Smooth muscle cell of the brain vasculature (primary cell): Measurements from ENCODE around the gene CCNG1.
"Not testable (repeated sequence)": the region's sequence is repeated elsewhere in the genome, so short reads cannot be mapped to it uniquely, and the experiment has no call there.

Experiments used
- DNase-seq: peaks from one replicate; pipeline ENCODE4 v3.0.0-alpha.2; 2012; ENCODE audit warnings: low read depth, low spot score

The CCNG1 gene

DNA sequence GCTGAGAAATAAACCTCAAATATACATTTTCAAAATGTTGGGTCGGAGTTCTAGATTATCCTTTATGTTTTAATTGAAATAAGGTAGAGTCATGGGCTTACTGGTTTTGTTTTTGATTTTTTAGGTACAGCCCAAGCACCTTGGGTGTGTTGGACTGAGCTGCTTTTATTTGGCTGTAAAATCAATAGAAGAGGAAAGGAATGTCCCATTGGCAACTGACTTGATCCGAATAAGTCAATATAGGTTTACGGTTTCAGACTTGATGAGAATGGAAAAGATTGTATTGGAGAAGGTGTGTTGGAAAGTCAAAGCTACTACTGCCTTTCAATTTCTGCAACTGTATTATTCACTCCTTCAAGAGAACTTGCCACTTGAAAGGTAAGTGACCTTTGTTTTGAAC, 3.6 kb downstream of the CCNG1 start:
- no peak for DNase-seq

GRCh38 chr5:163444526-163444925, 7.1 kb downstream of the CCNG1 start:
- DNase-seq: no peak

GRCh38 chr5:163445345-163445744, 8.0 kb downstream of the CCNG1 start:
- DNase-seq: no peak

DNA sequence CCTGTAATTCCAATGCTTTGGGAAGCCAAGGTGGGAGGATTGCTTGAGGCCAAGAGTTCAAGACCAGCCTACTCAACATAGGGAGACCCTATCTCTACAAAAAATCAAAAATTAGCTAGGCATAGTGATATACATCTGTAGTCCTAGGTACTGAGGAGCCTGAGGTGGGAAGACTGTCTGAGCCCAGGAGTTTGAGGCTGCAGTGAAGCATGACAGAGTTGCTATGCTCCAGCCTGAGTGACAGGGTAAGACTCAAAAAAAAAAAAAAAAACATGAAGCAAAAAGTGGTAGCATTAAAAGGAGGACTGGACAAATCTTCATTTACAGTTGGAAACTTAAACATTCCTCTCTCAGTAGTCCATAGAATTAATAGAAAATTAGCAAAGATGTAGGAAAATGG, 9.8 kb downstream of the CCNG1 start:
- DNase-seq: no peak

DNA sequence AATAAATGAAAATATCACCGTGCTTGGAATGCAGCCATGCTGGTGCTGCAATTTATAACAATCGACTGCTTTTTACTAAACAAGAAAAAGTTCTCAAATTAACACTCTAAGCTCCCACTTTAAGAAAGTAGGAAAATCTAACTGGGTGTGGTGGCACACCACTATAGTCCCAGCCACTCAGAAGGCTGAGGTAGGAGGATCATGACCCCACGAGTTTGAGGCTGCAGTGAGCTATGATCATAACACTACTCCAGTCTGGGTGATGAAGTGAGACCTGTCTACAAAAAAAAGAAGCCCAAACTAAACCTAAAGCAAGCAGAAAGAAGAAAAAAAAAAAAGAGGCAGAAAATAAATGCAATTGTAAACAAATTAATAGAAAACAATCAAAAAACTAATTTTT, 10.5 kb downstream of the CCNG1 start:
- DNase-seq: no peak

DNA sequence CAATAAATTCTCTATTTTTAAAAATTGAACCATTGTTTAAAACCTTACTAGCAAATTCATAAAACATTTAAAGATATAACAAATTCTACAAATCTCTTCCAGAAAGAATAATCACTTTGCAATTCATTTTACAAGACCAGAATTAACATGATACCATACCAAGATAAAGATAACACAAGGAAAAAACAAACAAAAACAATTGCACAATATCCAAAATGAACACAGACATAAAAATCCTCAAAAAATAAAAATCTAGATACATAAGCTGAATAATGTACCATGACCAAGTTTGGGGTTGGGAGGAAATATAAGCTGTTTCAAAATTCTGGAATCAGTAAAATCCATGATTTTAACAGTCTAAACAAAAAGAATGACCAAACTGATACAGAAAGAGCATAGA, 11.1 kb downstream of the CCNG1 start:
- DNase-seq: no peak

GRCh38 chr5:163451489-163451888, 14.1 kb downstream of the CCNG1 start:
- DNase-seq: no peak

DNA sequence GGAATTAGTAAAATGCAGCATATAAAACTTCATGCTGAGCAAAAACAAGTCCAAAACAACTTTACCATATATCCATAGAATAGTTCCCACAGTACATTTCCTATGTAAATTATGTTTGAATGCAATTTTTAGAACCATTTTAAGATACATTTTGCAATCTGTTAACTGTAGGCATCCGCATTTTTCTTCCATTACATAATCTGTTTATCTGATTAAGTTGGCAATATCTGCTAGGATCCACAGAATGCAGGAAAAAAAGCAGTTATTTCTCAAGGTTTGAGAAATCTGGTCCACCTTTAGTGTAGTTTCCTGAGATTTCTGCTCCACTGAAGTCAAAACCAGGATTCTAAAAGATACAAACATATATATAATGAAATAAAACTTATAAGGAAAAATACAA, 16.3 kb downstream of the CCNG1 start:
- no peak for DNase-seq

- not testable (repeated sequence) for DNase-seq
Measured at GRCh38 chr5:163455406-163455805, 18.0 kb downstream of the CCNG1 start.

- no peak for DNase-seq
Measured at GRCh38 chr5:163456029-163456589, 18.7 kb downstream of the CCNG1 start.

- DNase-seq: no peak
Measured at GRCh38 chr5:163456840-163457239, 19.4 kb downstream of the CCNG1 start.

- no peak for DNase-seq
Measured at GRCh38 chr5:163458778-163459385, 21.5 kb downstream of the CCNG1 start.

- DNase-seq: no peak
Measured at GRCh38 chr5:163459462-163459818, 22.0 kb downstream of the CCNG1 start.

DNA sequence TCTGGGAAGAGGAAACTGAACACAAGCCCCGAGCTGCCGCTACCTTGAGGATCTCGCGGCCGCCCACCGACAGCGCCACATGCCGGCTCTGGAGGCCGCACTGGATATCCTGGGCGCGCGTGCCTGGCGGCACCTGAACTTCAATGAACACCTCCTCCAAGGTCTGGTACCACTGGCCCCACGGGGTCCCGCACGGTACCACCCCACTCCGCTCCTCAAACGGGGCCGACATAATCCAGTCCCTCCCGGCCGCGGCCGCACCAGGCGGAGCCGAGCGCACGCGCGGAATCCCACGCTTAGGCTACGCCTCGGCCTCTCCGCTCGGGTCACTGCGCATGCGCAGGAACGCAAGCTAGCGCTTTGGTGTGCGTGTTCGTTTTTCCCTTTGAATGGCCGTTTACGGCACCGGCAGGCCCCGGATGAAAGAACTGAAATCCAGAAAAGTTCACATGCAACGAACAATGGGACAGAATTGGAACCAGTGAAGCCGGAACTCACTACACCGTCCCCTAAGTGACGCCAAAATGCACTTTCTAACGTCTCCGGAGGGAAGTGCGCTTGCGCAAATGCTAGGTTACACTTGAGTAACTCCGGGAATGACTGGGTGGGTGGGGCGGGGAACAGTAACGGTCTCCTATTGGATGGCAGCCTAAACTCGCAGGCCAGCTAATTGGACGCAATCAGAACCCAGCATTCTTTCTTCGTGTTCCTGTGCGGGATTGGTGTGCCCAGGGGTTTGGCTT, 22.6 kb downstream of the CCNG1 start, which contains the start of gene NUDCD2:
Gene NUDCD2, minus strand, starts transcription at position 284 of the 743 bp plus-strand sequence. Its CDS starts 52 bp downstream, at position 232.
- DNase-seq: peak; percentile 97

DNA sequence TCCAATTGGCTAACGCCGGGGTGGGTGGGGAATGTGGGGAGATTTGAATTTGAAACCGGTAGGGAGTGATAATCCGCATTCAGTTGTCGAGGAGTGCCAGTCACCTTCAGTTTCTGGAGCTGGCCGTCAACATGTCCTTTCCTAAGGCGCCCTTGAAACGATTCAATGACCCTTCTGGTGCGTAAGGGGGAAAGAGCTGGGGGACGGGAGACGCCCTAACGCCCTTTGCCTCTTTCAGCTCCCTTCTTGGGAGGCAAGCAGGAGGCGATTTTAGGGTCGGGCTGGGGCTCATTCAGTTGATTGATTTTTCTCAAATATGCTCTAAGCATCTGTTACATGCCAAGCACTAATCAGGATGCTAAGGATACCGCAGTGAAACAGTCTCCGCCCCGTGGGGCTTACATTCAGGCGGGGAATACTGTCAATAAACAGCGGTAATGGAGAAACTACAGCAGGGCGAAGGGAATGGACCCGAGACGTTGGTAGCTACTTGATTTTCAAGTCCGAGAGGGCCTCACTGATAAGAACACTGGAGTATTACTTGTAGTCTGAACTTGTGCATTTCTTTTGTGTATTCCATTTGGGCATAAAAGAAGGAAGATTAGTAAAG, 23.3 kb downstream of the CCNG1 start, which contains the start of gene HMMR:
Gene HMMR, plus strand, starts transcription at position 71 of the 610 bp plus-strand sequence. Its CDS starts 61 bp downstream, at position 132.
- no peak for DNase-seq

DNA sequence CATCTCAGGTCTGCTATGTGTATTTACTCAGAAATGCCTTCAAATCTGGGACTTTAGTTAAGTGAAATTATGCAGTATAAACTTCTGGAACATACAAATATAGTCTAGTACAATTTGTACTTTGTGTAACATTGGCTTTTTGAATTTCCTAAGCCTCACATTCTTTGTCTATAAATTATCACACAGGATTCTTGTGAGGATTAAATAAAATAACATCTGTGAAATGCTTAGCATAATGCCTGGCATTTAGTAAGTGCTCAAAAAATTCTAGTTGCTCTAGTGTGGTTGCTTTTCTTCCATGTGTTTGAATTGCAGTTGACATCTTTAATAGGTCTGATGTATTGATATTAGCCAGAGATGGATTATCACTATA, 25.7 kb downstream of the CCNG1 start:
- no peak for DNase-seq

DNA sequence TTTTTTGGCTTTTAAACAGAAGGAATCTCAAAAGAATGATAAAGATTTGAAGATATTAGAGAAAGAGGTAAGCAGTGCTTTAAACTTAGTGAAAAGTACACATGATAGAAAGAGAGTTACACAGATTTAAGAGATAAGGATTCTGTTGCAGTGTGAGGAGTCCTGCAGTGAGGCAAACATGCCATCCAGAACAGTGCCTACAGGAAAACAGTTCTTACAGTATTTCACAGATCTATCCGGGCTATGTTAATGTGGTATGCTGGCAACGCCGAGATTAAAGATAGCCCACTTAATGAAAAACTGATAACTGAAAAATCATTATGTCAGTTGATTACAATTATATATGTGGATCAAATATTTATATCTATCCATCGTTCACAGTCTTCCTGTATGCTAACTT, 30.3 kb downstream of the CCNG1 start:
- no peak for DNase-seq

- no peak for DNase-seq
Measured at GRCh38 chr5:163473635-163474243, 36.3 kb downstream of the CCNG1 start.

DNA sequence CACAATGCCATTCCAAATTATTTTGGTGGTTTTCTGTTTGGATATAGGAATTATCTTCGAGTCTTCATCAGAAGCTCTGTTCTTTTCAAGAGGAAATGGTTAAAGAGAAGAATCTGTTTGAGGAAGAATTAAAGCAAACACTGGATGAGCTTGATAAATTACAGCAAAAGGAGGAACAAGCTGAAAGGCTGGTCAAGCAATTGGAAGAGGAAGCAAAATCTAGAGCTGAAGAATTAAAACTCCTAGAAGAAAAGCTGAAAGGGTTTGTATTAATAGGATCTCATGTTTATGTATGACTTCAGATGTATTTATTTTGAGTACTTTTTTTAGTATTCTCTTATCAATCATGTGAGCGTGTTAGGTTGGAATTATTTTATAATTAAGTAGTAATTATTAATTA, 38.0 kb downstream of the CCNG1 start:
- no peak for DNase-seq

GRCh38 chr5:163478126-163478981, 41.0 kb downstream of the CCNG1 start:
- no peak for DNase-seq

DNA sequence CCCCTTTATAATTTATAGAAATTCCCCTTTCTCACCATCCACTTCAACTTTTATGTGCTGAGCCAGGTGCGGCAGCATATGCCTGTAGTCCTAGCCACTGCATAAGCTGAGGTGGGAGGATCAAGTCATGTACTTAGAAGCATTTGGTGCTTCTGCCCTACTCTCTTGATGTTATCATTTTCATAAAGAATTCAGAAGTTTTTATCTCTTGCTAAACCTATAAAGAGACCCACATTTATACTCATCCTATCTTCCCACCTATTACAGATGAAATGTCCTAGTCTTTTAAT, 41.5 kb downstream of the CCNG1 start:
- DNase-seq: no peak
